ENCODE measurements around the gene AGXT2.

AGXT2 gene

GRCh38 chr5:35058374-35058788, 10.6 kb upstream of the AGXT2 start:
- no peak overlapping the region for H3K27ac ChIP-seq (ENCODE audit: low read depth, low read length)
- H3K79me2 ChIP-seq (ENCODE audit: control insufficient read depth, low read length): no peaks in the 10 kb centered on the region
- no peaks in the 10 kb centered on the region for H3K4me1 ChIP-seq (ENCODE audit: control insufficient read depth, low read length)
- H3K9me2 ChIP-seq (replicated peaks; ENCODE audit: control insufficient read depth, low read length): no peaks in the 10 kb centered on the region
- no peak overlapping the region for H3K4me3 ChIP-seq (ENCODE audit: low read length)
- no peaks in the 10 kb centered on the region for H3F3A ChIP-seq (ENCODE audit: control insufficient read depth, insufficient read depth)
- H3K9me3 ChIP-seq (ENCODE audit: control insufficient read depth, insufficient read depth, low read length): no peaks in the 10 kb centered on the region
- H3K27me3 ChIP-seq (ENCODE audit: control insufficient read depth, low read length): no peaks in the 10 kb centered on the region
- TF ChIP-seq EZH2phosphoT487 (IDR thresholded peaks at IDR 0.05; ENCODE audit: borderline replicate concordance, low read length) (no peak), CTCF (IDR thresholded peaks at IDR 0.05; ENCODE audit: low read depth, low read length, poor library complexity, severe bottlenecking) (no peak)
- no peaks in the 10 kb centered on the region for H4K20me1 ChIP-seq (ENCODE audit: control insufficient read depth, insufficient read depth, low read depth, low read length)
- H3K4me2 ChIP-seq (ENCODE audit: low read length): no peak overlapping the region
- H3K36me3 ChIP-seq (ENCODE audit: control insufficient read depth, low read length): no peaks in the 10 kb centered on the region

- no peaks in the 10 kb centered on the region for H3K27me3 ChIP-seq (ENCODE audit: control insufficient read depth, low read length)
- no peaks in the 10 kb centered on the region for H4K20me1 ChIP-seq (ENCODE audit: control insufficient read depth, insufficient read depth, low read depth, low read length)
- no peak overlapping the region for H3K4me2 ChIP-seq (ENCODE audit: low read length)
- no peak overlapping the region for H3K4me3 ChIP-seq (ENCODE audit: low read length)
- H3K4me1 ChIP-seq (ENCODE audit: control insufficient read depth, low read length): no peaks in the 10 kb centered on the region
- no peaks in the 10 kb centered on the region for H3K9me3 ChIP-seq (ENCODE audit: control insufficient read depth, insufficient read depth, low read length)
- H3K36me3 ChIP-seq (ENCODE audit: control insufficient read depth, low read length): no peaks in the 10 kb centered on the region
- H3K27ac ChIP-seq (ENCODE audit: low read depth, low read length): no peak overlapping the region
- no peaks in the 10 kb centered on the region for H3K9me2 ChIP-seq (replicated peaks; ENCODE audit: control insufficient read depth, low read length)
- H3K79me2 ChIP-seq (ENCODE audit: control insufficient read depth, low read length): no peaks in the 10 kb centered on the region
- no peaks in the 10 kb centered on the region for H3F3A ChIP-seq (ENCODE audit: control insufficient read depth, insufficient read depth)
- TF ChIP-seq EZH2phosphoT487 (IDR thresholded peaks at IDR 0.05; ENCODE audit: borderline replicate concordance, low read length) (no peak), CTCF (IDR thresholded peaks at IDR 0.05; ENCODE audit: low read depth, low read length, poor library complexity, severe bottlenecking) (no peak)
Observed at GRCh38 chr5:35056686-35057085, 8.9 kb upstream of the AGXT2 start.

GRCh38 chr5:35052838-35053237, 5.1 kb upstream of the AGXT2 start:
- no peak for TF ChIP-seq CTCF (IDR thresholded peaks at IDR 0.05; ENCODE audit: low read depth, low read length, poor library complexity, severe bottlenecking)
- no peak for TF ChIP-seq EZH2phosphoT487 (IDR thresholded peaks at IDR 0.05; ENCODE audit: borderline replicate concordance, low read length)
- Histone ChIP-seq H3K9me3 (ENCODE audit: control insufficient read depth, insufficient read depth, low read length) (no peaks in the 10 kb centered on the region), H3F3A (ENCODE audit: control insufficient read depth, insufficient read depth) (no peaks in the 10 kb centered on the region)

More at GRCh38 chr5:35052838-35053237, 5.1 kb upstream of the AGXT2 start:
- H3K4me2 ChIP-seq (ENCODE audit: low read length): no peak overlapping the region
- no peak overlapping the region for H3K27ac ChIP-seq (ENCODE audit: low read depth, low read length)
- H3K4me3 ChIP-seq (ENCODE audit: low read length): no peak overlapping the region
- H3K79me2 ChIP-seq (ENCODE audit: control insufficient read depth, low read length): no peaks in the 10 kb centered on the region
- H3K9me2 ChIP-seq (replicated peaks; ENCODE audit: control insufficient read depth, low read length): no peaks in the 10 kb centered on the region
- H3K27me3 ChIP-seq (ENCODE audit: control insufficient read depth, low read length): no peaks in the 10 kb centered on the region
- no peaks in the 10 kb centered on the region for H3K4me1 ChIP-seq (ENCODE audit: control insufficient read depth, low read length)
- no peaks in the 10 kb centered on the region for H4K20me1 ChIP-seq (ENCODE audit: control insufficient read depth, insufficient read depth, low read depth, low read length)
- no peaks in the 10 kb centered on the region for H3K36me3 ChIP-seq (ENCODE audit: control insufficient read depth, low read length)
